ENCODE results near the gene BLOC1S1. TPM values are rescaled to one million over a fixed set of nuclear protein-coding genes. Genes with fewer than 3 reads are reported as not detected.

BLOC1S1 gene
- 78.9 TPM for total RNA-seq

GRCh38 chr12:55715833-55716581 lies at the start of gene BLOC1S1:
BLOC1S1 (plus strand) TSS chr12:55716046; CDS start chr12:55716052, 6 bp downstream.
- peak; percentile 97 for DNase-seq

GRCh38 chr12:55666508-55666907 lies 49.3 kb upstream of the BLOC1S1 start:
- DNase-seq = no peak

GRCh38 chr12:55670276-55670675 lies 45.6 kb upstream of the BLOC1S1 start:
- DNase-seq = no peak

GRCh38 chr12:55671746-55672145 lies 44.1 kb upstream of the BLOC1S1 start:
- DNase-seq = no peak

- no peak for DNase-seq
Measured at GRCh38 chr12:55673638-55674037, 42.2 kb upstream of the BLOC1S1 start.

- no peak for DNase-seq
Measured at GRCh38 chr12:55675666-55676065, 40.2 kb upstream of the BLOC1S1 start.

GRCh38 chr12:55676707-55677106 lies 39.1 kb upstream of the BLOC1S1 start:
- no peak for DNase-seq

GRCh38 chr12:55679691-55680090 lies 36.2 kb upstream of the BLOC1S1 start:
- DNase-seq = no peak

- peak; percentile 91 for DNase-seq
Measured at GRCh38 chr12:55681142-55682077, 34.4 kb upstream of the BLOC1S1 start.

GRCh38 chr12:55682087-55682796 lies 33.6 kb upstream of the BLOC1S1 start:
- DNase-seq = no peak

GRCh38 chr12:55683676-55684075 lies 32.2 kb upstream of the BLOC1S1 start:
- no peak for DNase-seq

- DNase-seq = no peak
Measured at GRCh38 chr12:55684761-55685370, 31.0 kb upstream of the BLOC1S1 start.

GRCh38 chr12:55685671-55686070 lies 30.2 kb upstream of the BLOC1S1 start:
- DNase-seq = no peak

GRCh38 chr12:55686366-55687010 lies 29.4 kb upstream of the BLOC1S1 start:
- DNase-seq = no peak

- DNase-seq = no peak
Measured at GRCh38 chr12:55687746-55688145, 28.1 kb upstream of the BLOC1S1 start.

GRCh38 chr12:55688716-55689655 lies 26.9 kb upstream of the BLOC1S1 start:
- DNase-seq = no peak

GRCh38 chr12:55692631-55693322 lies 23.1 kb upstream of the BLOC1S1 start:
- no peak for DNase-seq

- no peak for DNase-seq
Measured at GRCh38 chr12:55693323-55694187, 22.3 kb upstream of the BLOC1S1 start.

GRCh38 chr12:55694188-55694515 lies 21.7 kb upstream of the BLOC1S1 start:
- no peak for DNase-seq

Measured in tongue (tissue), 2 donors.